Endothelial cell of umbilical vein (primary cell): Measurements from ENCODE around the gene SCARF1. TPM values are rescaled to one million over a fixed set of nuclear protein-coding genes. Genes with fewer than 3 reads are reported as not detected.

Experiments used
- BruUV-seq: library from RNA; stranded (reverse); fragments of 400-500 nt; replicated peaks from 2 replicates; lab custom pipeline; 2021; lab: Mats Ljungman, UMichigan
- CTCF ChIA-PET: fragments of 300-600, 350-600 bp; sonication (Branson Sonifier 250); formaldehyde crosslinking; loops from one replicate; lab custom pipeline; 2021; ENCODE audit warnings: antibody characterized with exemption, inconsistent platforms; lab: Charles Lee
- POLR2A ChIA-PET: fragments of 300-600, 350-600 bp; sonication (Branson Sonifier 250); formaldehyde crosslinking; loops from one replicate; lab custom pipeline; 2021; ENCODE audit warnings: antibody characterized with exemption, inconsistent platforms; lab: Charles Lee
- DNase-seq: peaks from one replicate; pipeline ENCODE4 v3.0.0-alpha.2; 2011; ENCODE audit warnings: low read depth, low spot score
- FAIRE-seq: peaks from 2 replicates; lab custom pipeline; 2011; peaks lifted over from hg19 to GRCh38; lab: Jason Lieb, UNC
- H2AFZ ChIP-seq: 2 replicates; pipeline ENCODE4 v1.6.0; 2012; ENCODE audit warnings: low read depth, low read length, control low read depth, inconsistent platforms
- H3K27ac ChIP-seq: 2 replicates; pipeline ENCODE4 v1.5.1; 2011; ENCODE audit warnings: low read depth, mild to moderate bottlenecking, control low read depth, low read length, moderate library complexity; ENCODE audit not compliant: insufficient read depth
- H3K27me3 ChIP-seq, 2 experiments: 2 replicates each; pipeline versions ENCODE4 v1.6.0 to v1.6.1; 2011; ENCODE audit warnings: low read length in 2 of 2, mixed read lengths in 1 of 2; ENCODE audit not compliant: control insufficient read depth in 2 of 2, insufficient read depth in 2 of 2
- H3K36me3 ChIP-seq, 2 experiments: 2 replicates in 1 of 2; 3 replicates in 1 of 2; pipeline ENCODE4 v1.5.1; 2011; ENCODE audit warnings: low read length in 2 of 2, mild to moderate bottlenecking in 1 of 2, moderate library complexity in 1 of 2; ENCODE audit not compliant: control insufficient read depth in 2 of 2, insufficient read depth in 2 of 2; ENCODE audit errors: extremely low read depth in 1 of 2
- H3K4me1 ChIP-seq: 3 replicates; pipeline ENCODE4 v1.5.1; 2011; ENCODE audit warnings: mild to moderate bottlenecking, low read length; ENCODE audit not compliant: control insufficient read depth, insufficient read depth; ENCODE audit errors: extremely low read depth
- H3K4me2 ChIP-seq: 2 replicates; pipeline ENCODE4 v1.6.1; 2011; ENCODE audit warnings: low read length, control low read depth, mixed read lengths; ENCODE audit not compliant: insufficient read depth
- H3K4me3 ChIP-seq, 3 experiments: fragments of 200-600 bp in 1 of 3; sonication (generic), shearing (Covaris generic) in 1 of 3; replicated peaks in 1 of 3; 2 replicates each; pipeline ENCODE4 v1.5.1; 2011 to 2016; ENCODE audit warnings: control low read depth in 3 of 3, low read length in 3 of 3, mild to moderate bottlenecking in 2 of 3, inconsistent platforms in 1 of 3, low read depth in 1 of 3, moderate library complexity in 1 of 3; ENCODE audit not compliant: insufficient read depth in 1 of 3
- H3K79me2 ChIP-seq: 2 replicates; pipeline ENCODE4 v1.6.0; 2012; ENCODE audit warnings: low read length, inconsistent platforms; ENCODE audit not compliant: control insufficient read depth, insufficient read depth
- H3K9ac ChIP-seq: replicated peaks from 2 replicates; pipeline ENCODE3; 2011; ENCODE audit warnings: low read length, control low read depth; ENCODE audit not compliant: insufficient read depth; ENCODE audit errors: extremely low read depth
- H3K9me1 ChIP-seq: replicated peaks from 3 replicates; pipeline ENCODE4 v1.6.0; 2011; ENCODE audit warnings: mild to moderate bottlenecking, low read length; ENCODE audit not compliant: control insufficient read depth, insufficient read depth; ENCODE audit errors: extremely low read depth
- H3K9me3 ChIP-seq: replicated peaks from 2 replicates; pipeline ENCODE4 v1.5.1; 2012; ENCODE audit warnings: low read length, inconsistent platforms; ENCODE audit not compliant: control insufficient read depth, insufficient read depth
- H4K20me1 ChIP-seq: replicated peaks from 2 replicates; pipeline ENCODE3; 2011; ENCODE audit warnings: mild to moderate bottlenecking, low read length; ENCODE audit not compliant: control insufficient read depth, insufficient read depth; ENCODE audit errors: extremely low read depth
- CTCF ChIP-seq, 2 donors: IDR thresholded peaks; 1 replicate in 1 of 2; 2 replicates in 1 of 2; pipeline ENCODE4 v1.5.1; 2011; ENCODE audit warnings: low read length in 2 of 2, mild to moderate bottlenecking in 2 of 2, moderate library complexity in 2 of 2, control low read depth in 1 of 2, inconsistent platforms in 1 of 2, low read depth in 1 of 2; ENCODE audit not compliant: insufficient read depth in 1 of 2; ENCODE audit errors: extremely low read depth in 1 of 2
- EZH2 ChIP-seq: IDR thresholded peaks from 2 replicates; pipeline ENCODE4 v1.6.1; 2012; ENCODE audit warnings: borderline replicate concordance, low read depth, mild to moderate bottlenecking, moderate library complexity, low read length, inconsistent platforms; ENCODE audit not compliant: severe bottlenecking
- FOS ChIP-seq: IDR thresholded peaks from 2 replicates; pipeline ENCODE4 v1.6.1; 2011; ENCODE audit warnings: mild to moderate bottlenecking, low read length, moderate library complexity, borderline replicate concordance; ENCODE audit not compliant: insufficient read depth
- GATA2 ChIP-seq: IDR thresholded peaks from 2 replicates; pipeline ENCODE4 v1.7.0; 2011; ENCODE audit warnings: low read depth, mild to moderate bottlenecking, moderate library complexity, mixed read lengths, low read length; ENCODE audit not compliant: insufficient read length, insufficient read depth
- JUN ChIP-seq: IDR thresholded peaks from 2 replicates; pipeline ENCODE4 v1.6.1; 2011; ENCODE audit warnings: borderline replicate concordance, low read depth; ENCODE audit not compliant: insufficient read length, insufficient read depth
- MAX ChIP-seq: IDR thresholded peaks from 2 replicates; pipeline ENCODE4 v1.6.1; 2011; ENCODE audit not compliant: insufficient read depth, insufficient read length
- MYC ChIP-seq: IDR thresholded peaks from one replicate; pipeline ENCODE4 v1.6.1; 2011; ENCODE audit warnings: mild to moderate bottlenecking, low read depth, low read length
- POLR2A ChIP-seq: IDR thresholded peaks from 2 replicates; pipeline ENCODE4 v1.6.1; 2012; ENCODE audit warnings: low read depth, mild to moderate bottlenecking, control low read depth, low read length
- POLR2AphosphoS5 ChIP-seq: IDR thresholded peaks from 2 replicates; pipeline ENCODE4 v1.6.1; 2012; ENCODE audit warnings: low read depth, mild to moderate bottlenecking, control low read depth, low read length, moderate library complexity; ENCODE audit not compliant: insufficient read depth
- dilution Hi-C: fragments of 300-500 bp; cut with MboI; formaldehyde crosslinking; loops from one replicate; pipeline ENCODE4 v1.15.0; 2019; ENCODE audit warnings: low sequenced_read_pairs; ENCODE audit not compliant: extremely low pct_ligation_motif_present
- intact Hi-C: fragments of 100-400 bp; cut with micrococcal nuclease; formaldehyde crosslinking; loops from one replicate; pipeline ENCODE4 v1.10.0; 2022
- polyA plus RNA-seq, 4 experiments: library from polyadenylated mRNA; depleted of rRNA in 3 of 4; stranded (reverse) in 3 of 4; unstranded in 1 of 4; fragments of >200 nt; gene quantifications; 2 replicates each; pipeline versions ENCODE4 v1.2.1 to v1.2.3, GENCODE V29; 2011 to 2012; ENCODE audit warnings: missing spikeins in 1 of 4
- total RNA-seq: library from RNA; stranded (reverse); gene quantifications from 2 replicates; pipeline ENCODE4 v1.2.3, GENCODE V29; 2021

The SCARF1 gene
- total and polyA plus RNA-seq, 2 donors (not counting 3 experiments of a cell fraction or from before 2014, with no cell fraction given): 52.8 to 93.7 TPM

GRCh38 chr17:1598399-1599095 is 47.0 kb downstream of the SCARF1 start:
- POLR2A ChIA-PET: no interaction called here
- intact Hi-C loops: no loop called here

More at GRCh38 chr17:1598399-1599095, 47.0 kb downstream of the SCARF1 start:
- DNase-seq (no peak), FAIRE-seq (no peak)
- no peak for TF ChIP-seq POLR2AphosphoS5
- no peak for TF ChIP-seq POLR2A
- no peak for TF ChIP-seq GATA2
- no peak for TF ChIP-seq CTCF (IDR thresholded peaks at IDR 0.05; ENCODE audit: extremely low read depth in 1 of 2, insufficient read depth in 1 of 2, low read depth in 1 of 2, low read length in 2 of 2)
- no peak for TF ChIP-seq JUN
- no peak for TF ChIP-seq EZH2
- no peak for TF ChIP-seq MAX
- TF ChIP-seq FOS: no peak
- TF ChIP-seq MYC: no peak
- dilution Hi-C loops: no loop called here
- H3K79me2 ChIP-seq: no peaks in the 10 kb centered on the region
- peaks cover under 1% of the 10 kb centered on the region for H3K4me1 ChIP-seq
- CTCF ChIA-PET: interaction anchor here (2.1 kb wide), 1 partner anchor 24 kb away, joined by 7 read pairs; no protein-coding TSS in a partner anchor
- H3K4me2 ChIP-seq: no peak overlapping the region
- no TSS peak for BruUV-seq
- H3K27me3 ChIP-seq: no peaks in the 10 kb centered on the region
- no peaks in the 10 kb centered on the region for H3K9me1 ChIP-seq
- H3K9me3 ChIP-seq: no peaks in the 10 kb centered on the region
- no peak overlapping the region for H3K4me3 ChIP-seq
- H3K27ac ChIP-seq: no peak overlapping the region
- H4K20me1 ChIP-seq: no peaks in the 10 kb centered on the region
- H3K36me3 ChIP-seq: peaks cover 0 to 2% of the 10 kb centered on the region in 2 experiments
- no peak overlapping the region for H3K9ac ChIP-seq
- H2AFZ ChIP-seq: no peak overlapping the region
